HepG2 (cell line): Measurements from ENCODE around the gene ADAMTS13. TPM values are rescaled to one million over a fixed set of nuclear protein-coding genes. Genes with fewer than 3 reads are reported as not detected.

Source experiments
- BRCA1 ChIP-seq: sonication (generic); formaldehyde crosslinking; IDR thresholded peaks from 2 replicates; pipeline ENCODE4 v1.4.0; 2020; ENCODE audit warnings: missing genetic modification reagents
- CBFB ChIP-seq: sonication (generic); formaldehyde crosslinking; IDR thresholded peaks from 2 replicates; pipeline ENCODE4 v1.4.0; 2020; ENCODE audit warnings: missing genetic modification reagents
- CHD2 ChIP-seq: IDR thresholded peaks from 2 replicates; pipeline ENCODE4 v1.6.1; 2011; ENCODE audit warnings: low read depth, low read length, improper control_type of control experiment
- MEF2D ChIP-seq: sonication (generic); formaldehyde crosslinking; IDR thresholded peaks from 2 replicates; pipeline ENCODE4 v1.5.1; 2020; ENCODE audit warnings: mild to moderate bottlenecking, missing genetic modification reagents
- PLSCR1 ChIP-seq: sonication (generic); formaldehyde crosslinking; IDR thresholded peaks from 2 replicates; pipeline ENCODE4 v1.5.0; 2020; ENCODE audit warnings: missing genetic modification reagents, mild to moderate bottlenecking, borderline replicate concordance
- PTBP1 ChIP-seq: fragments of 200-400 bp; formaldehyde crosslinking; IDR thresholded peaks from 2 replicates; pipeline ENCODE4 v1.6.1; 2018; ENCODE audit warnings: low read length, low read depth; ENCODE audit not compliant: poor library complexity, severe bottlenecking
- SSRP1 ChIP-seq: IDR thresholded peaks from 2 replicates; pipeline ENCODE4 v1.6.1; 2016; ENCODE audit warnings: control low read depth
- ZBTB25 ChIP-seq: IDR thresholded peaks from 2 replicates; pipeline ENCODE4 v1.6.1; 2018; ENCODE audit warnings: missing genetic modification reagents
- ZNF10 ChIP-seq: sonication (generic); formaldehyde crosslinking; IDR thresholded peaks from 2 replicates; pipeline ENCODE4 v1.4.0; 2020; ENCODE audit warnings: mild to moderate bottlenecking, low read depth, missing genetic modification reagents, borderline replicate concordance
- ZNF180 ChIP-seq: sonication (generic); formaldehyde crosslinking; IDR thresholded peaks from 2 replicates; pipeline ENCODE4 v1.4.0; 2020; ENCODE audit warnings: low read depth, missing genetic modification reagents, borderline replicate concordance
- ZNF318 ChIP-seq: sonication (generic); formaldehyde crosslinking; IDR thresholded peaks from 2 replicates; pipeline ENCODE4 v1.4.0; 2020; ENCODE audit warnings: mild to moderate bottlenecking, missing genetic modification reagents
- ZNF34 ChIP-seq: sonication (generic); formaldehyde crosslinking; IDR thresholded peaks from 2 replicates; pipeline ENCODE4 v1.4.0; 2020; ENCODE audit warnings: mild to moderate bottlenecking, missing genetic modification reagents, borderline replicate concordance
- ZNF350 ChIP-seq: sonication (generic); formaldehyde crosslinking; IDR thresholded peaks from 2 replicates; pipeline ENCODE4 v1.4.0; 2020; ENCODE audit warnings: mild to moderate bottlenecking, low read depth, missing genetic modification reagents, borderline replicate concordance
- ZNF430 ChIP-seq: sonication (generic); formaldehyde crosslinking; IDR thresholded peaks from 2 replicates; pipeline ENCODE4 v1.9.0; 2021; ENCODE audit warnings: mild to moderate bottlenecking, missing genetic modification reagents
- ZNF691 ChIP-seq: sonication (generic); formaldehyde crosslinking; IDR thresholded peaks from 2 replicates; pipeline ENCODE4 v1.4.0; 2020; ENCODE audit warnings: missing genetic modification reagents, low read depth, mild to moderate bottlenecking, borderline replicate concordance
- ZNF878 ChIP-seq: sonication (generic); formaldehyde crosslinking; IDR thresholded peaks from 2 replicates; pipeline ENCODE4 v1.8.1; 2023; ENCODE audit warnings: mild to moderate bottlenecking, missing genetic modification reagents, moderate library complexity
- ZNF879 ChIP-seq: sonication (generic); formaldehyde crosslinking; IDR thresholded peaks from 2 replicates; pipeline ENCODE4 v1.8.1; 2023; ENCODE audit warnings: missing genetic modification reagents
- ZZZ3 ChIP-seq: sonication (generic); formaldehyde crosslinking; IDR thresholded peaks from 2 replicates; pipeline ENCODE4 v1.4.0; 2020; ENCODE audit warnings: missing genetic modification reagents, mild to moderate bottlenecking, borderline replicate concordance
- polyA plus RNA-seq, 8 experiments: library from polyadenylated mRNA; depleted of rRNA in 3 of 8; stranded (reverse) in 7 of 8; unstranded in 1 of 8; fragments of >200 nt; fragmentation: Illumina TruSeq in 4 of 8; extraction: Trizol in 4 of 8; gene quantifications; 2 replicates each; pipeline versions ENCODE4 v1.2.1 to v1.2.3, GENCODE V29; 2011 to 2016; ENCODE audit warnings: low read depth in 4 of 8, missing spikeins in 1 of 8, mixed read lengths in 1 of 8; ENCODE audit not compliant: insufficient read depth in 1 of 8
- total RNA-seq, 5 experiments: library from RNA; depleted of rRNA; stranded (reverse); fragments of >200 nt; fragmentation: Illumina TruSeq; extraction: Trizol; gene quantifications; 2 replicates each; pipeline ENCODE4 v1.2.3, GENCODE V29; 2016; ENCODE audit warnings: low read depth in 1 of 5

ADAMTS13 gene
- total and polyA plus RNA-seq, 2 of the 13 experiments (the other 11 are each of a cell fraction or from before 2014, with no cell fraction given), result 0.91 to 4.5 TPM

GRCh38 chr9:133460405-133461175, 38.4 kb downstream of the ADAMTS13 start (continued):
- TF ChIP-seq ZNF878 (CRISPR knock-in tag), result no peak
- TF ChIP-seq CBFB (CRISPR knock-in tag), result peak; percentile 56; the same call in 1 of the 2 replicates
- peak; percentile 60 for TF ChIP-seq ZNF350
- TF ChIP-seq CHD2, result no peak
- TF ChIP-seq SSRP1 (CRISPR knock-in tag), result no peak
- TF ChIP-seq PLSCR1 (CRISPR knock-in tag), result no peak
- peak; percentile 78; the same call in 1 of the 2 replicates for TF ChIP-seq ZNF318 (CRISPR knock-in tag)
- TF ChIP-seq ZNF691, result peak; percentile 31; the same call in 1 of the 2 replicates
- peak; percentile 38; the same call in 1 of the 2 replicates for TF ChIP-seq ZNF879 (CRISPR knock-in tag)
- TF ChIP-seq MEF2D (CRISPR knock-in tag), result peak; percentile 87
- TF ChIP-seq PTBP1, result no peak
- TF ChIP-seq ZNF34, result 0 out of 2 replicates have a peak, but pooled peaks have one; percentile 22
- 0 out of 2 replicates have a peak, but pooled peaks have one; percentile 25 for TF ChIP-seq ZZZ3 (CRISPR knock-in tag)
- peak; percentile 22; the same call in 1 of the 2 replicates for TF ChIP-seq ZNF430 (CRISPR knock-in tag)
- TF ChIP-seq ZBTB25, result no peak; the same call in 1 of the 2 replicates
- TF ChIP-seq ZNF10 (CRISPR knock-in tag), result no peak
- 0 out of 2 replicates have a peak, but pooled peaks have one; percentile 30 for TF ChIP-seq BRCA1 (CRISPR knock-in tag)
- no peak for TF ChIP-seq ZNF180 (CRISPR knock-in tag)
